ENCODE results near the gene SIRT5. TPM values are rescaled to one million over a fixed set of nuclear protein-coding genes. Genes with fewer than 3 reads are reported as not detected.

Gene SIRT5
- polyA plus RNA-seq, 1 donor (not counting 4 experiments of a cell fraction or from before 2014, with no cell fraction given), result 9.1 TPM

- no peak overlapping the region for H2AFZ ChIP-seq (ENCODE audit: control insufficient read depth, low read length)
- TF ChIP-seq CTCF (optimal IDR thresholded peaks at IDR 0.05 in 1 of 3, IDR thresholded peaks at IDR 0.05 in 1 of 3, conservative IDR thresholded peaks at IDR 0.05 in 1 of 3; ENCODE audit: extremely low read depth in 1 of 3, insufficient read depth in 2 of 3, low read length in 3 of 3) (no peak), EZH2 (IDR thresholded peaks at IDR 0.05; ENCODE audit: low read length) (no peak)
- DNase-seq (ENCODE audit: low read depth, low spot score), result no peak
- H3K27ac ChIP-seq (ENCODE audit: control insufficient read depth, insufficient read depth, low read length), result no peak overlapping the region
- dilution Hi-C loops (cut with MboI; ENCODE audit: extremely low pct_ligation_motif_present, low sequenced_read_pairs), result no loop called here
- H3K9me1 ChIP-seq (ENCODE audit: control insufficient read depth, extremely low read depth, insufficient read depth, low read length), result no peaks in the 10 kb centered on the region
- peaks cover 6 to 19% of the 10 kb centered on the region in 2 experiments for H3K36me3 ChIP-seq (ENCODE audit: control insufficient read depth in 2 of 2, extremely low read depth in 1 of 2, insufficient read depth in 2 of 2, low read length in 2 of 2)
- no peaks in the 10 kb centered on the region for H3K79me2 ChIP-seq (ENCODE audit: control insufficient read depth, insufficient read depth, low read length)
- no peak for FAIRE-seq
- no peaks in the 10 kb centered on the region for H3K4me1 ChIP-seq (ENCODE audit: control insufficient read depth, extremely low read depth, insufficient read depth, low read length)
- H4K20me1 ChIP-seq (ENCODE audit: control insufficient read depth, extremely low read depth, insufficient read depth, low read length), result no peaks in the 10 kb centered on the region
- no peak overlapping the region for H3K4me2 ChIP-seq (ENCODE audit: control insufficient read depth, extremely low read depth, insufficient read depth, low read depth, low read length)
- H3K4me3 ChIP-seq (ENCODE audit: control insufficient read depth in 2 of 3, extremely low read depth in 1 of 3, insufficient read depth in 2 of 3, low read depth in 1 of 3, low read length in 3 of 3), result no peak overlapping the region
- H3K9ac ChIP-seq (ENCODE audit: control insufficient read depth, extremely low read depth, insufficient read depth, low read length), result no peak overlapping the region
- H3K27me3 ChIP-seq (ENCODE audit: control insufficient read depth, extremely low read depth, insufficient read depth, low read length), result no peaks in the 10 kb centered on the region
- H3K9me3 ChIP-seq (ENCODE audit: control insufficient read depth, low read depth, low read length), result no peaks in the 10 kb centered on the region
Observed at GRCh38 chr6:13635948-13636658, 61.7 kb downstream of the SIRT5 start.

GRCh38 chr6:13638014-13638413, 63.6 kb downstream of the SIRT5 start:
- H3K9me1 ChIP-seq (ENCODE audit: control insufficient read depth, extremely low read depth, insufficient read depth, low read length), result no peaks in the 10 kb centered on the region
- H3K27me3 ChIP-seq (ENCODE audit: control insufficient read depth, extremely low read depth, insufficient read depth, low read length), result no peaks in the 10 kb centered on the region
- H3K27ac ChIP-seq (ENCODE audit: control insufficient read depth, insufficient read depth, low read length), result no peak overlapping the region
- FAIRE-seq (no peak), DNase-seq (ENCODE audit: low read depth, low spot score) (no peak)
- no peak overlapping the region for H2AFZ ChIP-seq (ENCODE audit: control insufficient read depth, low read length)
- no peak overlapping the region for H3K9ac ChIP-seq (ENCODE audit: control insufficient read depth, extremely low read depth, insufficient read depth, low read length)
- no peak overlapping the region for H3K4me2 ChIP-seq (ENCODE audit: control insufficient read depth, extremely low read depth, insufficient read depth, low read depth, low read length)
- TF ChIP-seq CTCF (optimal IDR thresholded peaks at IDR 0.05 in 1 of 3, IDR thresholded peaks at IDR 0.05 in 1 of 3, conservative IDR thresholded peaks at IDR 0.05 in 1 of 3; ENCODE audit: extremely low read depth in 1 of 3, insufficient read depth in 2 of 3, low read length in 3 of 3) (no peak), EZH2 (IDR thresholded peaks at IDR 0.05; ENCODE audit: low read length) (no peak)
- peaks cover 6 to 13% of the 10 kb centered on the region in 2 experiments for H3K36me3 ChIP-seq (ENCODE audit: control insufficient read depth in 2 of 2, extremely low read depth in 1 of 2, insufficient read depth in 2 of 2, low read length in 2 of 2)
- no peaks in the 10 kb centered on the region for H3K4me1 ChIP-seq (ENCODE audit: control insufficient read depth, extremely low read depth, insufficient read depth, low read length)
- H4K20me1 ChIP-seq (ENCODE audit: control insufficient read depth, extremely low read depth, insufficient read depth, low read length), result no peaks in the 10 kb centered on the region
- H3K4me3 ChIP-seq (ENCODE audit: control insufficient read depth in 2 of 3, extremely low read depth in 1 of 3, insufficient read depth in 2 of 3, low read depth in 1 of 3, low read length in 3 of 3), result no peak overlapping the region
- dilution Hi-C loops (cut with MboI; ENCODE audit: extremely low pct_ligation_motif_present, low sequenced_read_pairs), result no loop called here
- H3K79me2 ChIP-seq (ENCODE audit: control insufficient read depth, insufficient read depth, low read length), result no peaks in the 10 kb centered on the region
- H3K9me3 ChIP-seq (ENCODE audit: control insufficient read depth, low read depth, low read length), result no peaks in the 10 kb centered on the region
